Sigmoid colon (tissue), 7 donors: ENCODE measurements around the gene LEKR1. TPM values are rescaled to one million over a fixed set of nuclear protein-coding genes. Genes with fewer than 3 reads are reported as not detected.

Source experiments
- DNase-seq: peaks from one replicate; pipeline ENCODE4 v3.0.0-alpha.2; 2019
- H3K27ac ChIP-seq, 4 donors: fragments of 200-600 bp; sonication (generic); one replicate each; pipeline ENCODE4 v1.5.1; 2016 to 2019; ENCODE audit warnings: mild to moderate bottlenecking in 1 of 4
- H3K27me3 ChIP-seq, 3 donors: fragments of 200-600 bp; sonication (generic); one replicate each; pipeline ENCODE4 v1.5.1; 2019; ENCODE audit warnings: mild to moderate bottlenecking in 1 of 3
- H3K36me3 ChIP-seq, 4 donors: fragments of 200-600 bp; sonication (generic); one replicate each; pipeline ENCODE4 v1.5.1; 2016 to 2019
- H3K4me1 ChIP-seq, 4 donors: fragments of 200-600 bp; sonication (generic); one replicate each; pipeline ENCODE4 v1.5.1; 2017 to 2019
- H3K4me3 ChIP-seq, 4 donors: fragments of 200-600 bp; sonication (generic); one replicate each; pipeline ENCODE4 v1.5.1; 2017 to 2019; ENCODE audit warnings: mild to moderate bottlenecking in 2 of 4, moderate library complexity in 1 of 4
- H3K9me3 ChIP-seq, 4 donors: fragments of 200-600 bp in 3 of 4; sonication (generic) in 3 of 4; one replicate each; pipeline versions ENCODE4 v1.5.1 to v1.6.1; 2013 to 2019
- CTCF ChIP-seq, 4 experiments: fragments of 450-650 bp in 3 of 4; fragments of 200-600 bp in 1 of 4; IDR thresholded peaks; one replicate each; pipeline ENCODE4 v1.5.1; 2016 to 2019; ENCODE audit warnings: antibody characterized with exemption in 4 of 4, mild to moderate bottlenecking in 3 of 4, moderate library complexity in 2 of 4
- EP300 ChIP-seq, 4 donors: sonication (generic); formaldehyde crosslinking; IDR thresholded peaks; one replicate each; pipeline ENCODE4 v1.6.1; 2017; ENCODE audit warnings: antibody characterized with exemption in 4 of 4
- POLR2A ChIP-seq, 2 donors: fragments of 450-650 bp; IDR thresholded peaks; one replicate each; pipeline ENCODE4 v1.6.1; 2016; ENCODE audit warnings: antibody characterized with exemption in 2 of 2, mild to moderate bottlenecking in 2 of 2, moderate library complexity in 2 of 2
- POLR2AphosphoS5 ChIP-seq, 4 donors: sonication (generic); formaldehyde crosslinking; IDR thresholded peaks; one replicate each; pipeline ENCODE4 v1.6.1; 2017; ENCODE audit warnings: antibody characterized with exemption in 4 of 4
- WGBS, 2 donors: extraction: QIAGEN DNeasy Blood & Tissue Kit; methylation state at CpG; one replicate each; pipeline ENCODE4 v1.1.7; 2013; 5-methylcytosine and 5-hydroxymethylcytosine counted together
- intact Hi-C: fragments of 100-400 bp; cut with DNase I; formaldehyde crosslinking; loops from one replicate; pipeline ENCODE4 v1.15.1; 2023
- polyA plus RNA-seq, 3 donors: library from polyadenylated mRNA; stranded (reverse); fragments of 200-250 nt; gene quantifications; one replicate each; pipeline ENCODE4 v1.2.3, GENCODE V29; 2013
- total RNA-seq, 4 donors: library from RNA; depleted of rRNA; stranded (reverse); fragments of >200 nt; gene quantifications; one replicate each; pipeline ENCODE4 v1.1.0, GENCODE V29; 2016
- donor health status: healthy with polysubstance abuse.
- donor health status: Bipolar disorder and iron deficiency.
- donor health status: healthy.

The LEKR1 gene
- total and polyA plus RNA-seq, 7 donors = 0.36 to 1.7 (median 0.70) TPM; not detected in 1

- no peak overlapping the region for H3K27ac ChIP-seq
- H3K9me3 ChIP-seq = no peaks in the 10 kb centered on the region
- TF ChIP-seq CTCF (IDR thresholded peaks at IDR 0.05) = no peak
- no peak for TF ChIP-seq POLR2A (IDR thresholded peaks at IDR 0.05)
- TF ChIP-seq EP300 (IDR thresholded peaks at IDR 0.05) = no peak
- no peak for TF ChIP-seq POLR2AphosphoS5 (IDR thresholded peaks at IDR 0.05)
- intact Hi-C loops = no loop called here
- H3K4me1 ChIP-seq = no peaks in the 10 kb centered on the region
- 71 to 76% methylated on average over 5 of the region's 5 CpGs for WGBS, 2 donors
- no peaks in the 10 kb centered on the region for H3K27me3 ChIP-seq
- no peak for DNase-seq
- H3K4me3 ChIP-seq = no peak overlapping the region
- H3K36me3 ChIP-seq = no peaks in the 10 kb centered on the region
These were observed 159.6 kb downstream of the LEKR1 start for GRCh38 chr3:156985711-156986110.

- Histone ChIP-seq H3K9me3 (no peaks in the 10 kb centered on the region), H3K36me3 (no peaks in the 10 kb centered on the region), H3K27ac (no peak overlapping the region), H3K4me1 (no peaks in the 10 kb centered on the region), H3K27me3 (no peaks in the 10 kb centered on the region), H3K4me3 (no peak overlapping the region)
- WGBS, 2 donors = 93 to 95% methylated on average over 2 of the region's 2 CpGs
- no peak for TF ChIP-seq EP300 (IDR thresholded peaks at IDR 0.05)
- no peak for TF ChIP-seq POLR2A (IDR thresholded peaks at IDR 0.05)
- no peak for TF ChIP-seq CTCF (IDR thresholded peaks at IDR 0.05)
- TF ChIP-seq POLR2AphosphoS5 (IDR thresholded peaks at IDR 0.05) = no peak
- intact Hi-C loops = no loop called here
- no peak for DNase-seq
These were observed 161.8 kb downstream of the LEKR1 start for GRCh38 chr3:156987946-156988345.

GRCh38 chr3:156997351-156997750, 171.2 kb downstream of the LEKR1 start:
- H3K4me3 ChIP-seq = no peak overlapping the region
- no peaks in the 10 kb centered on the region for H3K9me3 ChIP-seq
- H3K27ac ChIP-seq = no peak overlapping the region
- TF ChIP-seq CTCF (IDR thresholded peaks at IDR 0.05) = no peak
- no peak for TF ChIP-seq EP300 (IDR thresholded peaks at IDR 0.05)
- TF ChIP-seq POLR2A (IDR thresholded peaks at IDR 0.05) = no peak
- TF ChIP-seq POLR2AphosphoS5 (IDR thresholded peaks at IDR 0.05) = no peak
- no peaks in the 10 kb centered on the region for H3K36me3 ChIP-seq
- no peaks in the 10 kb centered on the region for H3K27me3 ChIP-seq
- no peak for DNase-seq
- no peaks in the 10 kb centered on the region for H3K4me1 ChIP-seq
- intact Hi-C loops = no loop called here

GRCh38 chr3:157001221-157001957, 175.2 kb downstream of the LEKR1 start:
- no peak for TF ChIP-seq EP300 (IDR thresholded peaks at IDR 0.05)
- TF ChIP-seq POLR2A (IDR thresholded peaks at IDR 0.05) = no peak
- TF ChIP-seq CTCF (IDR thresholded peaks at IDR 0.05) = no peak
- TF ChIP-seq POLR2AphosphoS5 (IDR thresholded peaks at IDR 0.05) = no peak
- no peaks in the 10 kb centered on the region for H3K27me3 ChIP-seq
- no peaks in the 10 kb centered on the region for H3K36me3 ChIP-seq
- 86 to 89% methylated on average over 2 of the region's 2 CpGs for WGBS, 2 donors
- intact Hi-C loops = no loop called here
- H3K9me3 ChIP-seq = no peaks in the 10 kb centered on the region
- no peak overlapping the region for H3K4me3 ChIP-seq
- DNase-seq = no peak
- H3K4me1 ChIP-seq = no peaks in the 10 kb centered on the region
- H3K27ac ChIP-seq = no peak overlapping the region

- Histone ChIP-seq H3K27ac (no peak overlapping the region), H3K4me3 (no peak overlapping the region), H3K4me1 (no peaks in the 10 kb centered on the region), H3K9me3 (no peaks in the 10 kb centered on the region), H3K36me3 (no peaks in the 10 kb centered on the region), H3K27me3 (no peaks in the 10 kb centered on the region)
- intact Hi-C loops = no loop called here
- TF ChIP-seq CTCF (IDR thresholded peaks at IDR 0.05) = no peak
- DNase-seq = no peak
These were observed 195.5 kb downstream of the LEKR1 start for GRCh38 chr3:157021679-157022078.
